Measurements from ENCODE around the gene VIL1. TPM values are rescaled to one million over a fixed set of nuclear protein-coding genes. Genes with fewer than 3 reads are reported as not detected.

The VIL1 gene
- total RNA-seq, 1 experiment from 2014 or later: 4.2 TPM

GRCh38 chr2:218446547-218446946 lies 27.6 kb downstream of the VIL1 start:
- peaks cover 3 to 40% (median 20%) of the 10 kb centered on the region in 3 experiments for H3K36me3 Mint-ChIP-seq (ENCODE audit: insufficient read depth in 1 of 3, low read depth in 3 of 3)
- no peak overlapping the region for H3K4me3 Mint-ChIP-seq
- Histone ChIP-seq H3K79me1 (ENCODE audit: insufficient read depth, low read depth, low read length, poor library complexity, severe bottlenecking) (no peaks in the 10 kb centered on the region), H3K9ac (ENCODE audit: extremely low read depth, insufficient read length, low read length) (no peak overlapping the region), H3K27ac (ENCODE audit: insufficient read length, low read depth, low read length) (no peak overlapping the region), H2AFZ (ENCODE audit: low read length) (no peak overlapping the region), H3K4ac (ENCODE audit: low read depth, low read length) (no peak overlapping the region), H2BK12ac (ENCODE audit: insufficient read length, low read depth, low read length) (no peak overlapping the region), H3K4me2 (ENCODE audit: insufficient read depth, insufficient read length, low read length) (no peak overlapping the region), H3K79me2 (ENCODE audit: insufficient read depth, low read length) (no peaks in the 10 kb centered on the region), H4K91ac (ENCODE audit: insufficient read length, low read depth, low read length) (no peak overlapping the region), H3K14ac (ENCODE audit: insufficient read depth, low read length) (no peak overlapping the region), H2BK15ac (ENCODE audit: low read depth, low read length) (no peak overlapping the region), H3K56ac (ENCODE audit: insufficient read length, low read depth, low read length) (no peak overlapping the region), H4K20me1 (ENCODE audit: control insufficient read depth, insufficient read depth, insufficient read length) (no peaks in the 10 kb centered on the region), H4K8ac (replicated peaks; ENCODE audit: insufficient read length, low read depth, low read length) (no peak overlapping the region), H3K23me2 (ENCODE audit: insufficient read length, low read depth, low read length, poor library complexity, severe bottlenecking) (no peaks in the 10 kb centered on the region), H2BK5ac (ENCODE audit: insufficient read length, low read length) (no peak overlapping the region), H2BK120ac (ENCODE audit: low read depth, low read length, poor library complexity, severe bottlenecking) (no peak overlapping the region), H3K18ac (ENCODE audit: insufficient read length, low read depth, low read length) (no peak overlapping the region), H3K9me3 (ENCODE audit: control insufficient read depth, low read depth, low read length) (no peaks in the 10 kb centered on the region), H3T11ph (ENCODE audit: low read length) (no peak overlapping the region), H3K27me3 (ENCODE audit: insufficient read depth, low read length) (no peaks in the 10 kb centered on the region), H2BK20ac (ENCODE audit: low read depth, low read length, poor library complexity, severe bottlenecking) (no peak overlapping the region), H3K4me1 (ENCODE audit: insufficient read depth, low read length) (no peaks in the 10 kb centered on the region), H4K5ac (ENCODE audit: insufficient read length, low read depth, low read length) (no peak overlapping the region), H2AK5ac (ENCODE audit: insufficient read length, low read length) (no peak overlapping the region), H3K23ac (ENCODE audit: insufficient read length, low read depth, low read length) (no peak overlapping the region)
- DNase-seq: no peak
- no CpG with 5 or more reads among the region's 6 CpGs for WGBS (ENCODE audit: extremely low coverage, insufficient read length, low lambda C conversion rate)
- peaks cover 4 to 8% of the 10 kb centered on the region in 2 experiments for H3K4me1 Mint-ChIP-seq
- H3K9me3 Mint-ChIP-seq: no peaks in the 10 kb centered on the region
- H3K27ac Mint-ChIP-seq: no peak overlapping the region
- H3K27me3 Mint-ChIP-seq (ENCODE audit: low read depth): no peaks in the 10 kb centered on the region
- no peak for TF ChIP-seq CTCF (conservative IDR thresholded peaks at IDR 0.05)

Measured in H9 (cell line).